ENCODE data around the gene OR7A5. TPM values are rescaled to one million over a fixed set of nuclear protein-coding genes. Genes with fewer than 3 reads are reported as not detected.
A peak's percentile ranks its signal among the peaks of the same experiment; 100 is the strongest.
"Not testable (repeated sequence)": the region's sequence is repeated elsewhere in the genome, so short reads cannot be mapped to it uniquely, and the experiment has no call there.

OR7A5 gene
- total RNA-seq, 1 experiment from 2014 or later = not detected

DNA sequence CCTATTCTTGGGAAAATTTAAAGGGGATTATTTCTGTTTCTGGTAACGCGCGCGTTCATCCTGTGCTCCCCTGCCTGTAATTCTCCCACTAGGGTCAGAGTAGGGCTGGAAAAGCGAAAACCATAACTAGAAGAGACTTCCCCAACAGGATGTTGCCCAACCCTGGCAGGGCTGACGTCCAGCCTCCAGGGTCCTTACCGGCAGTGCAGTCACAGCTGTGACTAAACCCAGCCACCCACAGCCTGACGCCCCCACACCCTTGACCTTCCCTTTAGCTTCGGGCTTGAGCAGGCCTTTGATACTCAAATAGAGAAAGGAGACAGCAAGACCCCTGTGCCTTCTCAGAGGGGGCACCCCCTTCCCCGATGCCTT, 50.3 kb downstream of the OR7A5 start:
- H3K9me3 ChIP-seq (ENCODE audit: low read length); H4K20me1 ChIP-seq (ENCODE audit: low read length); intact Hi-C loops (cut with micrococcal nuclease); H3K9me2 ChIP-seq (replicated peaks; ENCODE audit: low read length); H3K36me3 ChIP-seq (ENCODE audit: low read depth, low read length); H3K79me2 ChIP-seq (ENCODE audit: low read length); H3K27me3 ChIP-seq (ENCODE audit: low read length); POLR2A ChIA-PET (ENCODE audit: unreplicated experiment); BruUV-seq (replicated peaks); H3F3A ChIP-seq (ENCODE audit: low read length, unreplicated experiment): not testable (repeated sequence)
- peak overlapping the region; percentile 57 for H3K9ac ChIP-seq (ENCODE audit: low read length)
- CTCF ChIA-PET = interaction anchor here (0.7 kb wide), 1 partner anchor 211 kb away, joined by 3 read pairs; no protein-coding TSS in a partner anchor
- H2AFZ ChIP-seq (ENCODE audit: low read length) = 0 out of 2 replicates have a peak overlapping the region, but pooled peaks have one; percentile 22
- peak overlapping the region; percentile 71 for H3K4me2 ChIP-seq (ENCODE audit: low read length)
- peak overlapping the region; percentile 81 for H3K27ac ChIP-seq (ENCODE audit: low read length)
- ATAC-seq (peak; percentile 49), DNase-seq (peak; percentile 65)
- H3K4me3 ChIP-seq (ENCODE audit: low read length) = peak overlapping the region; percentile 43
- H3K4me1 ChIP-seq (ENCODE audit: insufficient read depth, low read length) = peaks cover 12% of the 10 kb centered on the region

DNA sequence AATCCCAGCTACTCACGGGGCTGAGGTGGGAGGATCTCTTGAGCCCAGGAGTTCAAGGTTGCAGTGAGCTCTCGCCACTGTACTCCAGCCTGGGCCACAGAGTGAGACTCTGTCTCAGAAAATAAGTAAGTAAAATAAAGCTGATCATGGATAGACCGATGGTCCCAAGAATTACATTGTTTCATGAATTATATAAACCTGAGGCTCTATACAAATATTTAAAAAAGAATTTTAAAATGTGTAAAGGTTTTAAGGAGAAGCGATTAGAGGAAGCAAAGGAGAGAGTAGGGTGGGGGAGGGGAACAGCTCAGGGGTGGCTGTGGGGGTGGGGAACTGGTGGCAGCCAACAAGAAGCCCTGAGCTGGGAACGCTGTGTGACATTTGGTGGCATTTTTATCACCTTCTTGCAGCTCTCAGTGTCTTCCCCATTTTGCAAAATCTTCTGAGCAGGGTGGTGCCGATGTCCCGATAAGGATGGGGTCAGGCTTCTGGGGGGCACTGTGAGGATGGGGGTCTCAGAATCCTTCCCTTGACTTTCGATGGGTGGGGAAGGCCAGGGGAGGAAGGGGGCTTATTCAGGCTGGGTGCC, 51.5 kb downstream of the OR7A5 start:
- intact Hi-C loops (cut with micrococcal nuclease) = not testable (repeated sequence)

DNA sequence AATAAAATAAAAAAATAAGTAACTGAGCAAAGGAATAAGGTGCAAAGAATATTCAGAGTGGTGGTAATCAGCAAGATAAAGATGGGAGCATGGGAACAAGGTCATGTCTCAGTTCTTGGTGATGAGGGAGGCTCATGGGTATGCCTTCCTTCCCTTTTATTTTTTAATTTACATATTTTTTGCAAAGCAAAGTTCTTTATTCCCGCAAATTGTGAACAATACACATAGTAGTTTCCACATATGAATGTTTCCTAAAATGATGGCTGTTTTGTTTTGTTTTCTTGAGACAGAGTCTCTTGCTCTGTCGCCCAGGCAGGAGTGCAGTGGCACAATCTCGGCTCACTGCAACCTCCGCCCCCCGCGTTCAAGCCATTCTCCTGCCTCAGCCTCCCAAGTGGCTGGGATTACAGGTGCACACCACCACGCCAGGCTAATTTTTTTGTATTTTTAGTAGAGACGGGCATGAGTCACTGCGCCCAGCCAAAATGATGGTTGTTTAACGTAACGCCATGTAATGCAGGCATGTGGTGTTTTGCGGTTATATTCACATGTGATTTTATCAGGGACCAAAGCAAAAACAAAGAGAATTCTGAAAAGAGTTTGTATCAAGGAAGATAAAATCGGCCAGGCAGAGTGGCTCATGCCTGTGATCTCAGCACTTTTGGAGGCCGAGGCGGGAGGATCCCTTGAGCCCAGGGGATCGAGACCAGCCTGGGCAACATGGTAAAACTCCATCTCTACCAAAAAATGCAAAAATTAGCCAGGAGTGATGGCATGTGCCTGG, 52.2 kb downstream of the OR7A5 start:
- TF ChIP-seq, protein P1, sequence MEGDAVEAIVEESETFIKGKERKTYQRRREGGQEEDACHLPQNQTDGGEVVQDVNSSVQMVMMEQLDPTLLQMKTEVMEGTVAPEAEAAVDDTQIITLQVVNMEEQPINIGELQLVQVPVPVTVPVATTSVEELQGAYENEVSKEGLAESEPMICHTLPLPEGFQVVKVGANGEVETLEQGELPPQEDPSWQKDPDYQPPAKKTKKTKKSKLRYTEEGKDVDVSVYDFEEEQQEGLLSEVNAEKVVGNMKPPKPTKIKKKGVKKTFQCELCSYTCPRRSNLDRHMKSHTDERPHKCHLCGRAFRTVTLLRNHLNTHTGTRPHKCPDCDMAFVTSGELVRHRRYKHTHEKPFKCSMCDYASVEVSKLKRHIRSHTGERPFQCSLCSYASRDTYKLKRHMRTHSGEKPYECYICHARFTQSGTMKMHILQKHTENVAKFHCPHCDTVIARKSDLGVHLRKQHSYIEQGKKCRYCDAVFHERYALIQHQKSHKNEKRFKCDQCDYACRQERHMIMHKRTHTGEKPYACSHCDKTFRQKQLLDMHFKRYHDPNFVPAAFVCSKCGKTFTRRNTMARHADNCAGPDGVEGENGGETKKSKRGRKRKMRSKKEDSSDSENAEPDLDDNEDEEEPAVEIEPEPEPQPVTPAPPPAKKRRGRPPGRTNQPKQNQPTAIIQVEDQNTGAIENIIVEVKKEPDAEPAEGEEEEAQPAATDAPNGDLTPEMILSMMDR (conservative IDR thresholded peaks at IDR 0.05; ENCODE audit: low read depth, low read length) = no peak
- TF ChIP-seq EZH2phosphoT487 (IDR thresholded peaks at IDR 0.05; ENCODE audit: borderline replicate concordance, low read length) (no peak), EZH2 (IDR thresholded peaks at IDR 0.05; ENCODE audit: low read length, unreplicated experiment) (no peak)
- Histone ChIP-seq H3K27me3 (ENCODE audit: low read length) (no peaks in the 10 kb centered on the region), H2AFZ (ENCODE audit: low read length) (no peak overlapping the region), H3K9me2 (replicated peaks; ENCODE audit: low read length) (no peaks in the 10 kb centered on the region), H3K27ac (ENCODE audit: low read length) (no peak overlapping the region), H3K4me1 (ENCODE audit: insufficient read depth, low read length) (peaks cover 12% of the 10 kb centered on the region), H3K9ac (ENCODE audit: low read length) (no peak overlapping the region), H3K4me2 (ENCODE audit: low read length) (no peak overlapping the region), H3K36me3 (ENCODE audit: low read depth, low read length) (no peaks in the 10 kb centered on the region), H3K79me2 (ENCODE audit: low read length) (no peaks in the 10 kb centered on the region), H3K9me3 (ENCODE audit: low read length) (no peaks in the 10 kb centered on the region), H3F3A (ENCODE audit: low read length, unreplicated experiment) (no peaks in the 10 kb centered on the region), H3K4me3 (ENCODE audit: low read length) (no peak overlapping the region), H4K20me1 (ENCODE audit: low read length) (no peaks in the 10 kb centered on the region)
- ChIA-PET CTCF (no interaction called here), POLR2A (ENCODE audit: unreplicated experiment) (no interaction called here)
- no TSS peak for BruUV-seq (replicated peaks)
- DNase-seq (no peak), ATAC-seq (no peak)
- intact Hi-C loops (cut with micrococcal nuclease) = no loop called here

More for the DNA sequence above, 51.5 kb downstream of the OR7A5 start:
- POLR2A ChIA-PET (ENCODE audit: unreplicated experiment); H3K9ac ChIP-seq (ENCODE audit: low read length); H2AFZ ChIP-seq (ENCODE audit: low read length); ATAC-seq; H3K4me3 ChIP-seq (ENCODE audit: low read length); CTCF ChIA-PET; DNase-seq; H3K36me3 ChIP-seq (ENCODE audit: low read depth, low read length); H3F3A ChIP-seq (ENCODE audit: low read length, unreplicated experiment); H3K9me3 ChIP-seq (ENCODE audit: low read length); H3K27ac ChIP-seq (ENCODE audit: low read length); H3K4me2 ChIP-seq (ENCODE audit: low read length); H4K20me1 ChIP-seq (ENCODE audit: low read length); H3K79me2 ChIP-seq (ENCODE audit: low read length); H3K27me3 ChIP-seq (ENCODE audit: low read length); H3K9me2 ChIP-seq (replicated peaks; ENCODE audit: low read length); BruUV-seq (replicated peaks): not testable (repeated sequence)
- H3K4me1 ChIP-seq (ENCODE audit: insufficient read depth, low read length) = peaks cover 12% of the 10 kb centered on the region

DNA sequence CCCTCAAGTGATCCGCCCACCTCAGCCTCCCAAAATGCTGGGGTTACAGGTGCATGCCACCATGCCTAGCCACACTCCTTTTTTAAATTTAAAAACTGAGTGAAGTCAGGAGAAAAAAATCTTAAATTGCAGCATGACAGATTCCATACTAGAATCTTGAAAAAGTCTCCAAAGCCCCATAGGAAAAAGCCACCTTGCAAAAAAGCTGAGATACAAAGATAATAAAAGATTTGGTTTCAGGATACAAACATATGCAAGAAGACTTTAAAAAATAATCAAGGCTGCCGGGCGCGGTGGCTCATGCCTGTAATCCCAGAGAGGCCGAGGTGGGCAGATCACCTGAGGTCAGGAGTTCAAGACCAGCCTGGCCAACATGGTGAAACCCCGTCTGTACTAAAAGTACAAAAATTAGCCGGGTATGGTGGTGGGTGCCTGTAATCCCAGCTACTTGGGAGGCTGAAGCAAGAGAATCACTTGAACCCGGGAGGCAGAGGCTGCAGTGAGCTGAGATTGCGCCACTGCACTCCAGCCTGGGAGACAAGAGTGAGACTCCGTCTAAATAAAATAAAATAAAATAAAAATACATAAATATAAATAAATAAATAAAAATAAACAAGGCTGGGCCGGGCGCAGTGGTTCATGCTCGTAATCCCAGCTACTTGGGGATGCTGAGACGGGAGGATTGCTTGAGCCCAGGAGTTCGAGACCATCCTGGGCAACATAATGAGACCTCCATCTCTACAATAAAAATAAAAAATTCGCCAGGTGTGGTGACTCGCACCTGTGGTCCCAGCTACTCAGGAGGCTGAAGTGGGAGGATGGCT, 53.1 kb downstream of the OR7A5 start:
- DNase-seq; H3F3A ChIP-seq (ENCODE audit: low read length, unreplicated experiment); H3K36me3 ChIP-seq (ENCODE audit: low read depth, low read length); H3K27me3 ChIP-seq (ENCODE audit: low read length); BruUV-seq (replicated peaks); H3K79me2 ChIP-seq (ENCODE audit: low read length); H3K9ac ChIP-seq (ENCODE audit: low read length); CTCF ChIA-PET; H3K27ac ChIP-seq (ENCODE audit: low read length); H3K9me2 ChIP-seq (replicated peaks; ENCODE audit: low read length); H2AFZ ChIP-seq (ENCODE audit: low read length); POLR2A ChIA-PET (ENCODE audit: unreplicated experiment); H4K20me1 ChIP-seq (ENCODE audit: low read length); H3K9me3 ChIP-seq (ENCODE audit: low read length); H3K4me2 ChIP-seq (ENCODE audit: low read length); H3K4me3 ChIP-seq (ENCODE audit: low read length); intact Hi-C loops (cut with micrococcal nuclease); ATAC-seq: not testable (repeated sequence)
- H3K4me1 ChIP-seq (ENCODE audit: insufficient read depth, low read length) = peaks cover 15% of the 10 kb centered on the region

DNA sequence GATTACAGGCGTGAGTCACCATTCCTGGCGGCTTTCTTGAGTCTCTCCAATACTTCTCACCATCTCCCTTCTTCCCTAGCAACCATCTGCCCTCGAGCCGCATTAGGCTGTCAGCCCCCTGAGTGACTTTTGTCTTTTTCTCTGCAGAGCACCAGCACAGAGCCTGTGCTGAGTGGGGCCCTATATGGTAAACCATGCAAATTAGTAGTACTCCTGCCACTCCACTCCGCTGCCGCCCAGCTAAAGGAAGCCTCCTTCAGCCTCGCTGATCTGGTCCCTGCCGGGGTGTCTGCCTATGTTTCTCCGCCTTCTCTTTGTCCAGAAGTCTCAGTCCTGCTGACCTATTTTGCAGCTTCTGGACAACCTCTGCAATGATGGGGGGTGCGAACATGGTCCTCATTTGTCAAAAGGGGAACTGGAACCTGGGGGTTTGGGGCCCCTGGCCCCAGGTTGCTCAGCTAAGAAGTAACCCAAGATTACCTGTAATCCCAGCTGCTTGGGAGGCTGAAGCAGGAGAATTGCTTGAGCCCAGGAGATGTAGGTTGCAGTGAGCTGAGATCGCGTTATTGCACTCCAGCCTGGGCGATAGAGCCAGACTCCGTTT, 54.3 kb downstream of the OR7A5 start:
- H3K9ac ChIP-seq (ENCODE audit: low read length); H3K9me2 ChIP-seq (replicated peaks; ENCODE audit: low read length); BruUV-seq (replicated peaks); H3K79me2 ChIP-seq (ENCODE audit: low read length); H2AFZ ChIP-seq (ENCODE audit: low read length); DNase-seq; H3F3A ChIP-seq (ENCODE audit: low read length, unreplicated experiment); CTCF ChIA-PET; intact Hi-C loops (cut with micrococcal nuclease); H3K4me3 ChIP-seq (ENCODE audit: low read length); H4K20me1 ChIP-seq (ENCODE audit: low read length); H3K36me3 ChIP-seq (ENCODE audit: low read depth, low read length); ATAC-seq; H3K27me3 ChIP-seq (ENCODE audit: low read length); H3K4me2 ChIP-seq (ENCODE audit: low read length); H3K27ac ChIP-seq (ENCODE audit: low read length); H3K9me3 ChIP-seq (ENCODE audit: low read length): not testable (repeated sequence)
- H3K4me1 ChIP-seq (ENCODE audit: insufficient read depth, low read length) = peaks cover 16% of the 10 kb centered on the region
- POLR2A ChIA-PET (ENCODE audit: unreplicated experiment) = interaction anchor here (0.6 kb wide), 1 partner anchor 95 kb away, joined by 3 read pairs; no protein-coding TSS in a partner anchor
